NCI-H2171 treated with DMSO at 0.1 percent for 48 hours (cell line): ENCODE measurements around the gene MYOZ3.
A peak's percentile ranks its signal among the peaks of the same experiment; 100 is the strongest.

Experiments
- DNase-seq: peaks from one replicate; lab custom pipeline; 2025; lab: John Stamatoyannopoulos, UW

MYOZ3 gene

DNA sequence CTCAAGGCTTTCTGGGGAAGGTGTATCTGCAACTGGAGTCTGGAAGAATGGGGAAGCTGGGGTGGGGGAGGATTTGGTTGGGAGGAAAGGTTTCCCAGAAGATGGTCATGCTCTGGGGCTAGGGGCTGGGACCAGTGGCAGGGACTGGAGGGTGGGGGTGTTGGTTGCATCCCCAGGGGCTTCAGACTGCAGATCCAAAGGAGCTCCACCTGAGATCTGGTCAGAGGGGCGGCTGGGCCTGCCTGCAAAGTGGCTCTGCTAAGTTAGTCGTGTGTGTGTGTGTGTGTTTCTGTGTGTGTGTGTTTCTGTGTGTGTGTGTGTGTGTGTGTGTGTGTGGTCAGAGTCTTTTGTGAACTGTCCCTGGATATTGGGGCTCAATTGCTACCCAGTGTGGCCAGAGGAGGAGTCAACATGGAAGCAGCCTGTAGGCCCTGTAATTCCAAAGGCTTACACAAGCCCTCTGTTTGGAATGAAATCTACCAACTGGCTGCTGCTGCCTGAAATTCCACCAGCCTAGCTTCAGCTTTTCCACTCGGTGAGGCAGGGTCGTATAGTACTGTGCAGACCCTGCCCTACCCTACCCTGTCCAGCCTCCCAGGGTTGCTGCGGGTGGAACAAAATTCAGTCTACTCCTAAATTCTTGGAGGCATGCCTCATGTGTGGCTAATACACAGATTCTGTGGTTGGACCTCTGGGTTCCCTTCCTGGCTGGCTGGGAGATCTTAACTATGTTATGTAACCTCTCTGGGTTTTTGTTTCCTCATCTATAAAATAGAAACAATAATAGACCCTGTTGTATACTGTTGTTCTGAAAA is 33.1 kb upstream of the MYOZ3 start:
- DNase-seq = no peak

DNA sequence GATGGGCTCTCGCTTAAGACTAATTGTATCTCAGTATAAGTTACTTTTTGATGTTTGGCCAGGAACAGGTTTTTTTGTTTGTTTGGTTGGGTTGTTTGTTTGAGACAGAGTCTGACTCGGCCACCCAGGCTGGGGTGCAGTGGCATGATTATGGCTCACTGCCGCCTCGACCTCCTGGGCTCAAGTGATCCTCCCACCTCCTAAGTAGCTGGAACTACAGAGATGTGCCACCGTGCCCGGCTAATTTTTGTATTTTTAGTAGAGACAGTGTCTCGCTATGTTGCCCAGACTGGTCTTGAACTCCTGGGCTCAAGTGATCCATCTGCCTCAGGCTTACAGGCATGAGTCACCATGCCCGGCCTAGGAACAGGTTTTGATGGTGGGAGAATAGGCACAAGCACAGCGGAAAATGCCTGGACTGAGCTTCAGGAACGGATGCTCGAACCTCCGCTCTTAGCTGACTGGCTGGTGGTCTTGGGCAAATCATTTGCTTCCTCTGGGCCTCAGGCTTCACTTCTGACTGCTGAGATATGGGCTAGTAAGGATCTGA is 32.0 kb upstream of the MYOZ3 start:
- no peak for DNase-seq

DNA sequence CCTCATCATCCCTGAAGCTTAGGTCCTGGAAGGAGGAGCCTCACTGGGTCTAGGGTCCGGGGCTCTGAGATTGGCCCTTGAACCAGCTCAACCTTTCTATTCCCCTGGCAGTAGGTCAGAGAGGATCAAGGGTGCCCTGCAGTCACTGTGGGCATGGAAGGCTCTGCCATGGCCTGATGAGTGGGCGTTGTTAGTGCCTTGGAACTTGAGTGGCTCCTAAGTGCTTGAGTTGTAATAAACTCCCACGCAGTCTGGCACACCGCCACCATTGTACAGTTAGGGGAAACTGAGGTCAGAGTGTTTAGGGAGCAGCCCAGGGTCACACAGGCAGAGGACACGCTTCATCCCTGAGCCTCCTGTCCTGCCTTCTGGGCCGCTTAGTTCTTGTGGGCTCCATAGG is 31.0 kb upstream of the MYOZ3 start:
- DNase-seq = no peak

GRCh38 chr5:150630461-150631325 is 30.4 kb upstream of the MYOZ3 start:
- DNase-seq = no peak

DNA sequence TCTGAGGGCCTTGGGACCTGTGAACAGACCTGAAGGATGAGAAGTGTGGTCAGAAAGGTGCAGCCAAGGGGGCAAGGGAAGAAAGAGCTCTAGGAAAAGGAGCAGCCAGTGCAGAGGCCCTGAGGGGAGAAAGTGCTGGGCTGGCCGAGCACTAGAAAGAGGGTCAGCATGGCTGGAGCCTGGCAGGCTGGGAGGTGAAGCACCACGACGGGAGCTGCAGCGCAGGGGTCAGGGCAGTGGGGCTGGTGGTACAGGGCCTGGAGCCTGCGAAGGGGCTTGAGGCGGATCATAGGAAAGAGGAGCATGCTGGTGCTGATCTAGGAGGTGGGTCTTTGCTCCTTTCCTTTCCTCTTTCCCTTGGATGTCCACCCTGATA is 29.7 kb upstream of the MYOZ3 start:
- no peak for DNase-seq

- DNase-seq = peak; percentile 77
Observed at GRCh38 chr5:150632305-150633160, 28.5 kb upstream of the MYOZ3 start.

GRCh38 chr5:150633429-150633828 is 27.6 kb upstream of the MYOZ3 start:
- peak; percentile 20 for DNase-seq

- no peak for DNase-seq
Observed at GRCh38 chr5:150636391-150637244, 24.4 kb upstream of the MYOZ3 start.

DNA sequence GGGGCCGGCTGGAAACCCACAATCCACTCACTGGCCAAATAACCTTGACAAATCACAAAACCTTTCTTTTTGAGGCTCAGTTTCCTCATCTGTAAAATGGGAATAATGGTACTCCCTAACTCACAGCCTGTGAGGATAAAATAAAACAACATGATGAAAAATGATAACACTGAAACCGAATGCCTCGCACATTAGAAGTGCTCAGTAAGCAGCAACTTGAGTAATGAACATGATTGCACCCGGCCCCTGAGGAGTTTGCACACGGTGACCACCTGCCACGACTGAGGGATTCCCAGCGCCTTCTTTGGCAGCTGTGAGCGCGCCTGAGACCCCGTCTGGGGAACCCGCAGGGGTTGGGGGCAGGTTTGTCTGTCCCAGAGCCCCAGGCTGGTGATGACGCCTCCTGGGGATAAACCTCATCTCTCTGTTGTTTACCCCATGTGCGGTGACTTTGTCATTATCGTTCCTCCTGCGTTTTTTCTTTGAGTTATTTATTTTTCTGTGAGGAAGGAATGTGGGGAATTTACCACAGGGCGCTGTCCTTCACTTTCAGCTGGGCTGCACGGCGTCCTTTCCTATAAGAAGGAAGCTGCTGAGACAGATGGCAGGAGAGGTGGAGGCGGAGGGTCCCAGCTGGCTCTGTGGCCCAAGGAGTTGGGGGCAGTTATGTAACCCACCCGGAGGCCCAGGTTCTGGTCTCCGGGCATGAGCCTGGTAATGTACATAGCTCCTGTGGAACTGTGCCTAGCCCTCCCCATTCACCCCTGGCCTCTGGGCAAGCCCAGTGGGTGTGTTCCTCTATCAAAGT is 23.6 kb upstream of the MYOZ3 start:
- peak; percentile 84 for DNase-seq

- DNase-seq = no peak
Observed at GRCh38 chr5:150638053-150638444, 23.0 kb upstream of the MYOZ3 start.

DNA sequence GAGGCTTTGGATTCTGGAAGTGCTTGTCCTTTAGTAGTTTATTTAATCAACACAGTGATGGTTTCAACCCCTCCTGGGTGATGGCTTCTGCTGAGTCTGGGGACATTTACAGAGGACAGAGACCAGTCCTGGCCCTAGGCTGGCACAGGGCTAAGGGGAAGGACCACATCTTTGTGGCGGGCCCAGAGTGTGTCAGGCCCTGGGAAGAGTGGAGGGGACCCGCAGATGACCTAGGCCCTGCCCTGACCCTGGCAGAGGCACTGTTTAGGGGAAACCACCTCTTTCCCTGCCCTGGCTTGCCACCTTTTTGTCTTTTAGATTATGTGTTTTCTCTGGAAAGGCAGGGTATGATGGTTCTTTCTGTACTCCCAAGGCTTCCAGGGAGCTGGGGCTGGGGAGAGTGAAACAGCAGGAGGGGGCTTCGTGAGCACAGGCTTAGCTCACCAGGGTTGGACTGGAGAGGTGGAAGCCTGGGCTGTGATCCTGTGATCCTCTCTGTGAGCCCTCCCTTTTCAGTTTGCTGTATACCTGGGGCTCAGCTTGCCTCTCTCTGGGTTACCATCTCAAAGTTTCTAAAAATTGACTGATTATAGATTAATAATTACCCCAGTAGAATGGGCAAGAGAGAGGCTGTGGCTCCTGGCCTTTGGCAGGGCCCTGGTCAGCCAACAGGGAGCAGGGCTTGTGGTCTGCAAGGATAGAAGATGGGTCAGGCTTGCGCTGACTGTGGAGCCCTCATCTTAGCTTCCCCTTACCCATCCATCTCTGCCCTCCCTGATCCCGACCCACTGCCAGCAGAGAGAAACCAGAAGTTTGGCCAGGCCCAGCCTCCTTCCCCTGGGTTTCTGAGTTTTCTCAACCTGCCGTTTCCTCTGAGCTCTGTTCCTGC is 22.3 kb upstream of the MYOZ3 start:
- DNase-seq = no peak

DNA sequence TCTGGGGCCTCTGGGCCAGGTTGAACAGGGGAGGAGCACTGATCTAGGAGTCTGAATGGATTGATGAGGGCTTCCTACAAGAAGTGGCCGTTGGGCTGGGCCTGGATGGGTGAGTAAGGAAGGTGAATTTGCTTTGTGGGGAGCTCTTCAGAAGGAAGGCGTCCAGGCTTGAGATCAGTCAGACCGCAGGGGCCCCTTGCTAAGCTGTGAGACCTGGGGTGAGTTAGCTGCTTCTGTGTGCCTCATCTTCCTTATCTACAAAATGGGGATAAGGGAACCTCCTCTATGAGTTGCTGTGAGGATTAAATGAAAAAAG is 21.7 kb upstream of the MYOZ3 start:
- DNase-seq = no peak

- no peak for DNase-seq
Observed at GRCh38 chr5:150639751-150640150, 21.3 kb upstream of the MYOZ3 start.

GRCh38 chr5:150640311-150641005 is 20.6 kb upstream of the MYOZ3 start, which contains the start of gene SYNPO:
SYNPO (plus strand) TSS chr5:150640660; CDS start chr5:150648276, 7,616 bp downstream.
- DNase-seq = no peak

DNA sequence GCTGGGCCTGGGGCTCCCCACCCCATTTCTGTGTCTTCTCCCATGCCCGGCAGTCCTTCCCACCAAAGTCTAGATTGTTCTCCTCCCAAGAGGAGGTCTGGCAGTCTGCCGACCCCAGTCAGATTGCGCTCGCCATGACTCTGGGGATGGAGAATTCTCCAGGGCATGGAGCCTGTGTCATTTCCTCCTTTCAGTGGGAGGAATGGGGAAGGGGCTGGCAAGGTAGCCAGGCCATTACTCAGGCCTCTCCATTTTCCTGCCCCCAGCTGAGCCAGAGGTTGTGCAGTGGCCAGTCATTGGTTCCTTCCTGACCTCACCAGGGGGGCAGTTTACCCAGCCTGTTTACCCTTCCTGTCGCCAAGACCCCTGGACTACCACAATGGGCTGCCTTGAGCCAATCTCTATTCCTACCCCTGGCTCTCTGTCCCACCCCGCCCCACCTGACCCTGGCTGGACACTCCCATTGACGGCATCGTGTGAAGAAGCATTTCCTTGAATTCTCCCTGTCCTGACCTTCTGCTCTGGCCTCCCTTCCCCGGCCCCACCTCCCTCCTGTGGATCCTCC is 20.0 kb upstream of the MYOZ3 start:
- DNase-seq = no peak

DNA sequence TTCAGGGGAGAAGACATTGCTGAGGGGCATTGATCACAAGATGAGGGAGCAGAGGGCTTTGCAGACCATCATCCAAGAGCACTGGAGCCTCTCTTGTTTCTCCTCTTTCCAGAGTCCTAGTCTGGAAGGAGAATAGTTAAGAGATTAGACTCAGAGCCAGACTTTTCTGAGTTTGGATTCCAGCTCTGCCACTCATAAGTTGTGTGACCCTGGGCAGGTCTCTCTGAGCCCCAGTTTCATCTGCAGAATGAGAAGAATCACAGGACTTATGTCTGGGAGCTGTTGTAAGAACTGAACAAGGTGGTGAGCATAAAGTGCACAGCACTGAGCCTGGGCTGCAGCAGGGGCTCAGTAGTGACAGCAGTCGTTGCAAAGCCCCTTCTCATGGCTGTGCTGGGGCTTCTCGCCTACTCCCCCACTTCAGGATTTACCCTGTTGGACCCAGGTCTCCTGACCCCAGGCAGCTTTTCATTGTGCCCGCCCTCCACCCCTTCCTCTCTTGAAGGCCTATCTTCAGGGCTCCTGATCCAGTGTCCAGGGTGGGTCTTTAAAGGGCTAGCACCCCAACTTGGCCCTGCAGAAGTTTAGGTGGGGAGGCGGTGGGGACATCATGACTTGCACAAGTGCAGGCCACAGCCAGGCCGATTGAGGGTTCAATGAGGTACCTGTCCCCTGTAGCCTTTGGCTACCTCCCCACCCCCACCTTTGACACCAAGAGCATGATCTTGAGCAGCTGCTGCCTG is 19.1 kb upstream of the MYOZ3 start:
- no peak for DNase-seq

DNA sequence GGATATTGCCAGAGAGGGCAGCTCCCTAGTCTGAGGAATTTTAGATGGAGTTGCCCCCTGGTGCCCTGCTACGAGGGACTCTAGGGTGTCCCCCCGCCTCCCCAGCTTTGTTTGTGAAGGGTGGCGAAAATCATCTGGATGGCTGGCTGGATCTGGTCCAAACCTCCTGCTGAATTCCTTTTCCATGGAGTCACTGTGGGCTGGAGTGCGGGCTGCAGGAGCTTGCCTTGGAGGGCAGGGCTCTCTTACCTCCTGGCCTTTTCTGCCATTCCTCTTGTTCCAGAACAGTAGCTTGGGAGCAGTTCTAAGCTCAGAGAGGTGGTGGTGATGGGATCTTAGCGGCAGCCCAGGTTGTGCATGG is 18.5 kb upstream of the MYOZ3 start:
- DNase-seq = no peak
